ENCODE results near the gene CELF2.

Gene CELF2

DNA sequence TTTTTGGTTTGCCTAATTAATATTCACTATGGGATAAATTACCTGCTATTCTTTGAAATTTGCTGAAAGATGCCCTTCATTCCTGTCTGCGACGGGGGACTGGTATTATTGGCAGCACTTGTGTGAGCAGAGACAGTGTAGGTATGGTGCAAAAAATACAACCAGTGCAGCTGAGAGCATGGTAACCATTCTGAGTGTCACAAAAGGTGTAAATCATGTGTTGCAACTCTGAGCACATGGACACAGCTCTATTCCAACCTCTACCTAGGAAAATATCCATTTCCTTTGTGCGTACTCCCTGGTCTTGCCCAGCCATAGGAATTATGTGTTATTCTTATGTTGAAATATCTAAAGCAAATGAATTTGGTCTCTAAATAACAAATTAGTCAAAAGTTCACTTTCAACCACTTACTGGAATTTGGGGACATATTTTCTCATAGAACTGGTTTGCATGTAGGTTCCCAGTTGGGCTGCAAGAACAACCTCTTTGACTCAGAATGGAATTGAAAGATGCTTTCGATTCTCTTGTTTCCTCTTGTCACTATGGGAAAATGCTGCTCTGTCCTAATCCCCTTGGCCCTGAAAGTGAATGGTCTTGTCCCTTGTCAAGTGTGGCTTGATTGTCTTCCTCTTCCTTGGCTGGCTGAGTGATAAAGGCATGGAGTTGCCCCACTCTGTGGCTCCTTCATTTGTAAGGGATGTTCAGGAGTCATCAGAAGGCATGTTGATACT lies 57.0 kb downstream of the CELF2 start:
- Histone ChIP-seq H3K4me2 (ENCODE audit: low read length) (no peak overlapping the region), H4K20me1 (ENCODE audit: control insufficient read depth, insufficient read depth, low read depth, low read length) (no peaks in the 10 kb centered on the region), H3K27ac (ENCODE audit: low read depth, low read length) (no peak overlapping the region), H3K4me1 (ENCODE audit: control insufficient read depth, low read length) (no peaks in the 10 kb centered on the region), H3K9me2 (replicated peaks; ENCODE audit: control insufficient read depth, low read length) (no peaks in the 10 kb centered on the region), H3K36me3 (ENCODE audit: control insufficient read depth, low read length) (no peaks in the 10 kb centered on the region), H3K27me3 (ENCODE audit: control insufficient read depth, low read length) (0 out of 2 replicates have a peak, but pooled peaks cover 5% of the 10 kb centered on the region), H3F3A (ENCODE audit: control insufficient read depth, insufficient read depth) (no peaks in the 10 kb centered on the region), H3K79me2 (ENCODE audit: control insufficient read depth, low read length) (no peaks in the 10 kb centered on the region), H3K9me3 (ENCODE audit: control insufficient read depth, insufficient read depth, low read length) (no peaks in the 10 kb centered on the region), H3K4me3 (ENCODE audit: low read length) (no peak overlapping the region)
- no peak for TF ChIP-seq EZH2phosphoT487 (IDR thresholded peaks at IDR 0.05; ENCODE audit: borderline replicate concordance, low read length)
- TF ChIP-seq, protein P1, sequence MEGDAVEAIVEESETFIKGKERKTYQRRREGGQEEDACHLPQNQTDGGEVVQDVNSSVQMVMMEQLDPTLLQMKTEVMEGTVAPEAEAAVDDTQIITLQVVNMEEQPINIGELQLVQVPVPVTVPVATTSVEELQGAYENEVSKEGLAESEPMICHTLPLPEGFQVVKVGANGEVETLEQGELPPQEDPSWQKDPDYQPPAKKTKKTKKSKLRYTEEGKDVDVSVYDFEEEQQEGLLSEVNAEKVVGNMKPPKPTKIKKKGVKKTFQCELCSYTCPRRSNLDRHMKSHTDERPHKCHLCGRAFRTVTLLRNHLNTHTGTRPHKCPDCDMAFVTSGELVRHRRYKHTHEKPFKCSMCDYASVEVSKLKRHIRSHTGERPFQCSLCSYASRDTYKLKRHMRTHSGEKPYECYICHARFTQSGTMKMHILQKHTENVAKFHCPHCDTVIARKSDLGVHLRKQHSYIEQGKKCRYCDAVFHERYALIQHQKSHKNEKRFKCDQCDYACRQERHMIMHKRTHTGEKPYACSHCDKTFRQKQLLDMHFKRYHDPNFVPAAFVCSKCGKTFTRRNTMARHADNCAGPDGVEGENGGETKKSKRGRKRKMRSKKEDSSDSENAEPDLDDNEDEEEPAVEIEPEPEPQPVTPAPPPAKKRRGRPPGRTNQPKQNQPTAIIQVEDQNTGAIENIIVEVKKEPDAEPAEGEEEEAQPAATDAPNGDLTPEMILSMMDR (IDR thresholded peaks at IDR 0.05; ENCODE audit: low read depth, low read length, poor library complexity, severe bottlenecking), result no peak

DNA sequence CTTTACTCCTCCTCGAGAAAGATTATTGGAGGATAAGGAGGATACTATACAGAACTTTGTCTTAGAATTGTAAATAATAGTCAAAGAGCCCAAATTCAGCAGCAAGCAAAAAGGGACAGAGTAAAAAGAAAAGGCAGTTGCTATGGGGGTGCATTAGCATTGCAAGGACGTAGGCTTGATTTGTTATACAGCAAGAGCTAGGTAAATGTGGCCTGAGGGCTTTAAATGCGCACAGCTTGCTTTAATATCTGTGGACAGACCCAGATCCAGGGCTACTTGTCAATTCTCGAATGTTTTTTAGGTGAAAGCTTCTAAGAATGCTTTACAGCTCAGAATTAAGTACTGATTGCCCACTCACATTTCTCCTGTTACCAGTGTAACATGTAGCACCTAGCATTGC lies 58.5 kb downstream of the CELF2 start:
- TF ChIP-seq EZH2phosphoT487 (IDR thresholded peaks at IDR 0.05; ENCODE audit: borderline replicate concordance, low read length), result no peak
- TF ChIP-seq, protein P1 (IDR thresholded peaks at IDR 0.05; ENCODE audit: low read depth, low read length, poor library complexity, severe bottlenecking), result no peak
- H3K36me3 ChIP-seq (ENCODE audit: control insufficient read depth, low read length), result no peaks in the 10 kb centered on the region
- H3K4me1 ChIP-seq (ENCODE audit: control insufficient read depth, low read length), result no peaks in the 10 kb centered on the region
- no peaks in the 10 kb centered on the region for H3K9me3 ChIP-seq (ENCODE audit: control insufficient read depth, insufficient read depth, low read length)
- no peak overlapping the region for H3K4me3 ChIP-seq (ENCODE audit: low read length)
- no peaks in the 10 kb centered on the region for H3F3A ChIP-seq (ENCODE audit: control insufficient read depth, insufficient read depth)
- no peak overlapping the region for H3K27ac ChIP-seq (ENCODE audit: low read depth, low read length)
- H3K9me2 ChIP-seq (replicated peaks; ENCODE audit: control insufficient read depth, low read length), result no peaks in the 10 kb centered on the region
- no peaks in the 10 kb centered on the region for H3K79me2 ChIP-seq (ENCODE audit: control insufficient read depth, low read length)
- no peak overlapping the region for H3K4me2 ChIP-seq (ENCODE audit: low read length)
- H3K27me3 ChIP-seq (ENCODE audit: control insufficient read depth, low read length), result 0 out of 2 replicates have a peak, but pooled peaks cover 2% of the 10 kb centered on the region
- H4K20me1 ChIP-seq (ENCODE audit: control insufficient read depth, insufficient read depth, low read depth, low read length), result no peaks in the 10 kb centered on the region

DNA sequence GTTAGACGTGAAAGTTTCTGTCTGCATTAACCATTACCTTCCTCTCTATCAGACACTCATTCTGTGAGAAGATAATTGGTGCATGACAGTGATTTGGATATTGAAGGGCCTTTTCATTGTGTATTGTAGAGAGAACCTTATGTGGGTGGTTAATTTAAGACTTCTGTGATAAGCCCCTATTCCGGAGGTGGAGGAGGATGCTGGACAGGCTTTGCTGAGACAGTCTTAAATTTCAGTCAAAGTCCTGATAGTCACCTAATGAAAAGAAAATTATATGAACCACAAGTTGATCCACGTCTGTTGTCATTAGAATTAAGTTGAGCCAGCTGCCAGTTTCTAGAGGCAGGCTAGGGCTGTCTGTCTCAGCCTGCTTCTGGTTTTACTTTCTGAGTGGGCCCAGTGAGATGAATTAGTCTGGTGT lies 62.9 kb downstream of the CELF2 start:
- no peaks in the 10 kb centered on the region for H3K4me1 ChIP-seq (ENCODE audit: control insufficient read depth, low read length)
- H3K4me2 ChIP-seq (ENCODE audit: low read length), result no peak overlapping the region
- H3K27ac ChIP-seq (ENCODE audit: low read depth, low read length), result no peak overlapping the region
- no peaks in the 10 kb centered on the region for H3F3A ChIP-seq (ENCODE audit: control insufficient read depth, insufficient read depth)
- H3K4me3 ChIP-seq (ENCODE audit: low read length), result no peak overlapping the region
- no peaks in the 10 kb centered on the region for H4K20me1 ChIP-seq (ENCODE audit: control insufficient read depth, insufficient read depth, low read depth, low read length)
- H3K9me3 ChIP-seq (ENCODE audit: control insufficient read depth, insufficient read depth, low read length), result no peaks in the 10 kb centered on the region
- H3K27me3 ChIP-seq (ENCODE audit: control insufficient read depth, low read length), result no peaks in the 10 kb centered on the region
- no peaks in the 10 kb centered on the region for H3K36me3 ChIP-seq (ENCODE audit: control insufficient read depth, low read length)
- no peaks in the 10 kb centered on the region for H3K9me2 ChIP-seq (replicated peaks; ENCODE audit: control insufficient read depth, low read length)
- H3K79me2 ChIP-seq (ENCODE audit: control insufficient read depth, low read length), result no peaks in the 10 kb centered on the region
- TF ChIP-seq, protein P1 (IDR thresholded peaks at IDR 0.05; ENCODE audit: low read depth, low read length, poor library complexity, severe bottlenecking), result no peak

Data from DOHH2 (cell line).